Measurements from ENCODE around the gene KHDC3L. TPM values are rescaled to one million over a fixed set of nuclear protein-coding genes. Genes with fewer than 3 reads are reported as not detected.

Gene KHDC3L
- total RNA-seq, 4 donors from 2014 or later, result not detected

- H3K27me3 ChIP-seq, result no peaks in the 10 kb centered on the region
- 95% methylated on average over 28 to 31 of the region's 31 CpGs for WGBS, 2 donors
- no peaks in the 10 kb centered on the region for H3K36me3 ChIP-seq
- H3K9me3 ChIP-seq, result peaks cover 0 to 15% (median 0%) of the 10 kb centered on the region in 4 donors
- no peak overlapping the region for H3K4me3 ChIP-seq
- no peak for TF ChIP-seq CTCF (IDR thresholded peaks at IDR 0.05)
- no peak for TF ChIP-seq EP300 (IDR thresholded peaks at IDR 0.05)
- TF ChIP-seq POLR2A (IDR thresholded peaks at IDR 0.05), result no peak
- no peak for DNase-seq (ENCODE audit: low spot score in 2 of 2)
- H3K4me1 ChIP-seq, result no peaks in the 10 kb centered on the region
- no peak overlapping the region for H3K27ac ChIP-seq
Measured at GRCh38 chr6:73362869-73363536, 545 bp downstream of the KHDC3L start.

- H3K27ac ChIP-seq, result no peak overlapping the region
- no peak for TF ChIP-seq EP300 (IDR thresholded peaks at IDR 0.05)
- no peak for TF ChIP-seq CTCF (IDR thresholded peaks at IDR 0.05)
- TF ChIP-seq POLR2A (IDR thresholded peaks at IDR 0.05), result no peak
- no peaks in the 10 kb centered on the region for H3K36me3 ChIP-seq
- DNase-seq (ENCODE audit: low spot score in 2 of 2), result no peak
- 94 to 96% methylated on average over 20 to 23 of the region's 23 CpGs for WGBS, 2 donors
- peaks cover 0 to 15% (median 0%) of the 10 kb centered on the region in 4 donors for H3K9me3 ChIP-seq
- no peak overlapping the region for H3K4me3 ChIP-seq
- H3K4me1 ChIP-seq, result no peaks in the 10 kb centered on the region
- no peaks in the 10 kb centered on the region for H3K27me3 ChIP-seq
Measured at GRCh38 chr6:73363537-73363875, 1.0 kb downstream of the KHDC3L start.

- H3K4me1 ChIP-seq, result no peaks in the 10 kb centered on the region
- H3K27me3 ChIP-seq, result no peaks in the 10 kb centered on the region
- H3K27ac ChIP-seq, result no peak overlapping the region
- no peak for DNase-seq (ENCODE audit: low spot score in 2 of 2)
- peaks cover 0 to 15% (median 0%) of the 10 kb centered on the region in 4 donors for H3K9me3 ChIP-seq
- H3K4me3 ChIP-seq, result no peak overlapping the region
- 91% methylated on average over 14 of the region's 14 CpGs for WGBS, 2 donors
- H3K36me3 ChIP-seq, result no peaks in the 10 kb centered on the region
- TF ChIP-seq POLR2A (IDR thresholded peaks at IDR 0.05), result no peak
- TF ChIP-seq EP300 (IDR thresholded peaks at IDR 0.05), result no peak
- TF ChIP-seq CTCF (IDR thresholded peaks at IDR 0.05), result no peak
Measured at GRCh38 chr6:73364121-73364520, 1.7 kb downstream of the KHDC3L start.

GRCh38 chr6:73364549-73364948, 2.1 kb downstream of the KHDC3L start:
- no peak for DNase-seq (ENCODE audit: low spot score in 2 of 2)
- H3K9me3 ChIP-seq, result peaks cover 0 to 17% (median 0%) of the 10 kb centered on the region in 4 donors
- H3K4me1 ChIP-seq, result no peaks in the 10 kb centered on the region
- H3K27ac ChIP-seq, result no peak overlapping the region
- TF ChIP-seq POLR2A (IDR thresholded peaks at IDR 0.05) (no peak), EP300 (IDR thresholded peaks at IDR 0.05) (no peak), CTCF (IDR thresholded peaks at IDR 0.05) (no peak)
- no peaks in the 10 kb centered on the region for H3K36me3 ChIP-seq
- no peaks in the 10 kb centered on the region for H3K27me3 ChIP-seq
- no peak overlapping the region for H3K4me3 ChIP-seq
- WGBS, 2 donors, result 86 to 89% methylated on average over 9 of the region's 9 CpGs

GRCh38 chr6:73367761-73368355, 5.4 kb downstream of the KHDC3L start:
- Histone ChIP-seq H3K27ac (no peak overlapping the region), H3K36me3 (no peaks in the 10 kb centered on the region), H3K27me3 (no peaks in the 10 kb centered on the region), H3K9me3 (peaks cover 0 to 34% (median 0%) of the 10 kb centered on the region in 4 donors), H3K4me3 (no peak overlapping the region), H3K4me1 (no peaks in the 10 kb centered on the region)
- no peak for DNase-seq (ENCODE audit: low spot score in 2 of 2)
- 76 to 84% methylated on average over 16 of the region's 16 CpGs for WGBS, 2 donors
- TF ChIP-seq CTCF (IDR thresholded peaks at IDR 0.05), result no peak
- TF ChIP-seq EP300 (IDR thresholded peaks at IDR 0.05), result no peak
- no peak for TF ChIP-seq POLR2A (IDR thresholded peaks at IDR 0.05)
